Bronchial epithelial cell (primary cell): Measurements from ENCODE around the gene FAM53B. TPM values are rescaled to one million over a fixed set of nuclear protein-coding genes. Genes with fewer than 3 reads are reported as not detected.

Experiments
- DNase-seq: peaks from one replicate; pipeline ENCODE4 v3.0.0-alpha.2; 2010; ENCODE audit warnings: low read depth
- FAIRE-seq: peaks from 2 replicates; lab custom pipeline; 2011; peaks lifted over from hg19 to GRCh38; lab: Jason Lieb, UNC
- H3K27me3 ChIP-seq: 2 replicates; pipeline ENCODE4 v1.5.1; 2011; ENCODE audit warnings: low read length; ENCODE audit not compliant: control insufficient read depth, insufficient read depth
- H3K36me3 ChIP-seq: 2 replicates; pipeline ENCODE4 v1.5.1; 2011; ENCODE audit warnings: low read length; ENCODE audit not compliant: control insufficient read depth, insufficient read depth
- H3K4me3 ChIP-seq: 2 replicates; pipeline ENCODE4 v1.5.1; 2011; ENCODE audit warnings: mild to moderate bottlenecking, low read depth, low read length, control low read depth
- CTCF ChIP-seq: IDR thresholded peaks from 2 replicates; pipeline ENCODE4 v1.5.1; 2011; ENCODE audit warnings: mild to moderate bottlenecking, moderate library complexity, low read length, control low read depth, inconsistent platforms; ENCODE audit not compliant: insufficient read depth, severe bottlenecking
- total RNA-seq: library from RNA; depleted of rRNA; stranded (reverse); fragments of >200 nt; gene quantifications from 2 replicates; pipeline ENCODE4 v1.2.1, GENCODE V29; 2014

The FAM53B gene
- total RNA-seq, 1 donor from 2014 or later, result 19.5 TPM

DNA sequence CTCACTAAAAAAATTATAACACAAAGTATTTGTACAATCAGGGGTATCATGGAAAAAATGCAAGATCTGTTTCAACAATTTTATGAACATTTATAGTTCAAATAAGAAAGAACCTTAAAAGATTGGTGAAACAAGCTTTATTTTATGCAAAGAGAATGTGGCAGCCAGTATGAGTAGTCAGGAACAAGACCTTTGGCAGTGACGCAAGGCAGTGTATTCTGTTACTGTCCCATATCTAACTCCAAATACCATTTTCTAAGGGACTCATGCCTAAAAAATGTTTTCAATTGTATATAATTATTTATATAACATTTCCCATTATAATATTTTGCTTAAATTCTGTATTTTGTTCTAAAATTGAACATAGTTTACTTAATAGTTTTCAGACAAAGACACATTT lies 19.1 kb upstream of the FAM53B start:
- no peak for FAIRE-seq
- H3K27me3 ChIP-seq, result no peaks in the 10 kb centered on the region
- no peak overlapping the region for H3K4me3 ChIP-seq
- TF ChIP-seq CTCF, result no peak
- H3K36me3 ChIP-seq, result peaks cover 2% of the 10 kb centered on the region
- DNase-seq, result no peak

GRCh38 chr10:124762281-124762680 lies 18.1 kb upstream of the FAM53B start:
- no peak for TF ChIP-seq CTCF
- H3K4me3 ChIP-seq, result no peak overlapping the region
- H3K36me3 ChIP-seq, result peaks cover 4% of the 10 kb centered on the region
- FAIRE-seq (no peak), DNase-seq (no peak)
- H3K27me3 ChIP-seq, result no peaks in the 10 kb centered on the region

- no peak for TF ChIP-seq CTCF
- no peak for FAIRE-seq
- no peak for DNase-seq
- H3K36me3 ChIP-seq, result peaks cover 4% of the 10 kb centered on the region
- H3K27me3 ChIP-seq, result no peaks in the 10 kb centered on the region
- no peak overlapping the region for H3K4me3 ChIP-seq
Observed at GRCh38 chr10:124756156-124756903, 12.2 kb upstream of the FAM53B start.

DNA sequence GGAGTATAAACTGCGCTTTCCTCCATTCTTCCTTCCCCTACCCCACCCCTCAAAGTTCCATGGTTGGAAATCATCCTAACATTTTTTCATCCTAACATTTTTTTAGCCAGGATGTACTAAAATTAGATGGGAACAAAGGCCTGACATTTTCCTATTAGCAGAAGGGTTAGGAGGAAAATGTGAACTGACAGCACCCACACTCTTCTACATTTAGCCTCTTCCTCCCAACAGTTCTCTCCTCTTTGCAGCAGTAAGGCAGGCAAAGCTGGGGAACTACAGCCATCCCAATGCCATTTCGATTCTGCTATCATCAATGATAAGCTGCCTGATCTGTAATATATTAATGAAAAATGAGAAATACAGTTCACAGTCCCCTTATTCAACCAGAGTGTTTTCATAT lies 11.4 kb upstream of the FAM53B start:
- FAIRE-seq, result no peak
- TF ChIP-seq CTCF, result no peak
- no peak overlapping the region for H3K4me3 ChIP-seq

DNA sequence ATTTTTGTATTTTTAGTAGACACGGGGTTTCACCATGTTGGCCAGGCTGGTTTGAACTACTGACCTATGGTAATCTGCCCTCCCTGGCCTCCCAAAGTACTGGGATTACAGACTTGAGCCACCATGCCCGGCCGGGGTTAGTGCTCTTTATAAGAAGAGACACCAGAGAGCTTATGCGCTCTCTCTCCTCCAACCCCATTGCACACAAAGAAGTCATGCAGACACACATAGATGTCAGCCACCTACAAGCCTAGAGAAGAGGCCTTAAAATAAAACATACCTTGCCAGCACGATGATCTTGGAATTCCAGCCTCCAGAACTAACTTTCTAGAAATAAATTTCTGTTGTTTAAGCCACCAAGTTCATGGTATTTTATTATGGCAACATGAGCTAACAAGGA lies 10.0 kb upstream of the FAM53B start:
- no peak for DNase-seq
- no peak for TF ChIP-seq CTCF

More for the DNA sequence above, 11.4 kb upstream of the FAM53B start:
- H3K27me3 ChIP-seq, result no peaks in the 10 kb centered on the region
- no peak for DNase-seq
- peaks cover 3% of the 10 kb centered on the region for H3K36me3 ChIP-seq

More for the DNA sequence above, 10.0 kb upstream of the FAM53B start:
- Histone ChIP-seq H3K27me3 (no peaks in the 10 kb centered on the region), H3K4me3 (no peak overlapping the region), H3K36me3 (peaks cover 2% of the 10 kb centered on the region)
- no peak for FAIRE-seq
